ENCODE data around the gene IGF1R. TPM values are rescaled to one million over a fixed set of nuclear protein-coding genes. Genes with fewer than 3 reads are reported as not detected.

IGF1R gene
- total RNA-seq, 1 experiment from 2014 or later: 30.9 TPM

DNA sequence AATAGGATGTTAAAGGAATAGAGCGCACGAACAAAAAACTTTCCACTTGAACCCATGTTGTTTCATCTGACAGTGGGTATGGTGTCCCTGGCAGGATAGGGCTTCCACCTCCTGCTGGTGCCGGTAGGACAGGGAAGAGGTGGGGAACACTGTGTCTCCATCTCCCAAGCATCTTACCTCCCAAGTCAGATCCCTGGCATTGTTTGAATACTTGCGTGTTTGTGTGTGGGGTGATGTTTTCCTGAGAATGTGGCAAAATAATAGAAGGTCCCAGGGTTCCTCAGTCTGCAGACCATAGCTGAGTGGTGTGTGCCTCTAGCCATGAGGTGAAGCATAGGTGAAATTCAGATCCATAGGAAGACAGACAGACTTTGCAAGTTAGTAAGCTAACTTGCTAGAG lies 119.4 kb downstream of the IGF1R start:
- no peak for DNase-seq (ENCODE audit: extremely low read depth, low read depth)

DNA sequence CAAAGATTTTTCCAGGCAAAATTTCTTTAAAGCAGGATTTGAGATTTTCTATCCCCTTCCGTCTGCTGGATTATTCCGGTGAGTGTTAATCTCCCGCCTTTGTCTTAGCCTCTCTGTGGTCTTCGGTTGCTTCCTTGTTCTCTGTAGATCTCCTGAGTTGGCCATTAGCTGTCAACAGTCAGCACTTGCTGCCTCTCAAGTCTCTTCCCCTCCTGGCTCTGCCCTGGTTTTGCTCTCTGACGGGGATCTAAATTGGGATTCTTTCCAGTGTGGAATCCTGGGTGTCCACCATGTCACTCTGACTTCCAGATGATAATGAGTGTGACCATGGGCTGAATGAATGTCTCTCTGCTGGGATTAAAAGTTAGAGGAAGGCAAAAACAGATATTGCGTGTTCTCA lies 121.5 kb downstream of the IGF1R start:
- DNase-seq (ENCODE audit: extremely low read depth, low read depth): no peak

DNA sequence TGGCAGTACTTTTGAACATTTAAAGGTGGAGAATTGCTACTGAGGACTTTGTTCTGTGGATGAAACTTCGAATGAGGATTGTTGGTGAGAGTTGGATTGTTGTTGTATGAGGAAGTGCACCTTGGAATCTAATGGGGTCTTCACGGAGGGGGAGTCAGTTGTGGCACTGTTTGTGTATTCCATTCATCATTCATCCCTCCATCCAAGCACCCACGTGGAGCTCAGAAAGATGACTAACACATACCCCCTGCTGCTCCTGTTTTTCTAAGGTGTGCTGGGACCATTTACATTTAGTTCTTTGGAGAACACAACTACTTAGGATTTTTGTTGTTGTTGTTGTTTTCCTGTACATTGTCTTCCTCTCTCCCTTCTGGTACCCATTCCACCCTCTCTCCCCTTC lies 122.6 kb downstream of the IGF1R start:
- no peak for DNase-seq (ENCODE audit: extremely low read depth, low read depth)

DNA sequence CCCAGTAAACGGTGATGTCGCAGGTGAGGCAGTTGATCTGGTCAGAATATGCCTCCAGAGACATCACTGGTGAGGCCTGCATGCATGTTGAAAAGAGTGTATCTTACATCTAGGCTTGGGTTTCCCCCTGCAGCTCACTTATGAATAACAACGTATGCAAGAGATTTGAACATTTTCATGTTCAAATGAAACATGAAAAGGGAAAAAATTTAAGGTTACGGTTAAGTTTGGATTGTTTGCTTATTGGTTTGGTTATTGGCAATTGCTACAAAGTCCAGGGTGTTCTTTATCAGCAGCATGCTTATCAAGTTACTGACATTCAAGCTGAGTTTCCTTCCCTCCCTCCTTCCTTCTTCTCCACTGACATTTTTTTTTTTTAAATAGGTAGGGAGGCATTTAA lies 123.2 kb downstream of the IGF1R start:
- no peak for DNase-seq (ENCODE audit: extremely low read depth, low read depth)

DNA sequence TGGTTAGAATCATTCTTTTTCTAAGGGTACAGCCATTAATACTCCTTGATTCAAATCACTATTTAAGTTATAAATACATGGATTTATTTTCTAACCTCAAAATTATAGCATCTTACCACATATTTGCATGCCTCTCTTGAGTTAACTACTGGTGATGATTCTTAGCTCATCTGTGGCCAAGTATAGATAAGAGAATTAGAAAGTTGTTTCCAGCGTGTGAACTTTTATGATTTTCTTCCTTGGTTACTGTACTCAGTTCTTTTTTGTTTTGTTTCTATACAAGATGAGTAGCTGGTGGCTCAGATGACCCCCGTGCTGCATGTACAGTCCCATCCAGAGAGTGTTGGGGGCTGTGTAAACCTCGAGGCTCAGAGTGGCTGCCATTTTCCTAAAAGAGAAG lies 124.6 kb downstream of the IGF1R start:
- DNase-seq (ENCODE audit: extremely low read depth, low read depth): no peak

DNA sequence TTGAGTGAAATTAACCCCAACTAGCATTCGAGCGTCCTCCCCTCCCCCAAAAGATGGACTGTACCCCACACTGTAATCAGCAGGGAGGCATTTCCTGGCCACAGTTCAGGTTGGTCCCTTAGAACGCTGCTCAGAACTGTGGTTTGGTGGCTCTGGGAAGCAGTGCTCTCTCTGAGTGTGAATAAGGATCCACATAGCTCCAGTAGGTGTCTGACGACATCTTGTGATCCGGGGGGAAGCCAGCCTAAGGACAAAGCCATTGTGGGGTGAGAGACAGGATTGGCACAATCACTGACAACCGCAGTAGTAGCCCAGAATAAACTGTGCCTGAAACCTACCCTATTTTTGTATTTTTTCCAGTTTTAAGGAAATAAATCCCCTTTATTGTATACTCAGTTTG lies 125.3 kb downstream of the IGF1R start:
- DNase-seq (ENCODE audit: extremely low read depth, low read depth): no peak

DNA sequence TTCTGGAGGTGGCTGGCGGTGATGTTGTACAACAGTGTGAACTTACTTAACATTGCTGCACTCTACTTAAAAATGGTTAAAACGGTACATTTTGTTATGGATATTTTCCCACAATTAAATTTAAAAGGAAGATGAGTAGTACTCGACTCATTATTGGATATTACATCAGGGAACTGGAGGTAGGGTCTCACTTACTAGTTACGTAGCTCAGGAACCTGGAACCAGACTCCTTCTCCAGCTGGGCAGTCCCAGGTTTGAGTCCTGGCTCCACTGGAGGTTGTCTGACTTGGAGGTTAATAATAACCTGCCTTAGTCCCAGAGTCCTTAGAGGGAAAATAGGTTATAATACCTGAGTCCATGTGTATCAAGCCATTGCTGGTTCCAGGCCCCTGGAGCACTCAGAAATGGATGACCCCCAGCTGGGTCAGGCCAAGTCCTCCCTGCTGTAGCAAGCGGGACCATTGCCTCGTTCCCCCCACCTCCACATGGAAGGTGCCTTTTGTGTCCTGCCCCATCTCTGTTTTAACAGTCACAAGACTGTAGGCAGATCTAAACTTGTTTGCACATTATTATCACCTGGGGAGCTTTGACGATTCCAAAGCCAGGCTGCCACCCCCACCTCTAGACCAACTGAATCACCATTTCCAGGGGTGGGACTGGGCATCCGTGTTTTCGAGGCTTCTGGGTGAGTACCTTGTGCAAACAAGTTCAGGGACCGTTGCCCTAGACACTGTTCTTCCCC lies 126.6 kb downstream of the IGF1R start:
- no peak for DNase-seq (ENCODE audit: extremely low read depth, low read depth)

DNA sequence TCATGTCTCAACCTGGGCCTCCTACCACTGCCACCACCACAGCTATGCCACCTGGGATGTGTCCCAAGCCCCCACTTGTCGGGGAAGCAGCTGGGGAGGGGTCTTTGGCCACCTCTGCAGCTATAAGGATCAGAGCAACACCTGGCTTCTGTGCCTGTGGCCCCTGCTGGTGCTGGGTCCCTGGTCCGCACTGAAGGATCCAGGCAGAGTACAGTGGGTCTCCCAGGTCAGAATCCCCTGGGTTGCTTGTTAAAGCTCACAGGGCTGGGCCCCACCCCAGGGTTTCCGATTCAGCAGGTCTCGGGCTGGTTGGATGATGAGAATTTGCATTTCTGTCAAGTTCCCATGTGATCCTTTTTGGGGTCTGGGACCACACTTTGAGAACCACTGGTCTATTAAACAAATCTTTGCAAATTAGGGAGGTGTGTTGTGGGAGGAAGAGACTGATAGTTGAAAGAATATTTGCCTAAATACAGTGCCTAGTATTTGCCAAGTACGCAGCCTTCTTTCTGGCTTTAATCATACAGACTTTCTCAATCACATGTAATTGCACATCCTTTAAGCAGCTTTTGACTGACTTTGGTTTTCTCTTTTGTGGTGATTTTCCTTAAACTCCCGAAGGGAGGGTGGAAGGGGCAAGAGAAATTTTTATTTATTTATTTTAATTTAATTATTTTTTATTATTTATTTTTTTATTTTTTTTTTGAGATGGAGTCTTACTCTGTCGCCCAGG lies 127.3 kb downstream of the IGF1R start:
- no peak for DNase-seq (ENCODE audit: extremely low read depth, low read depth)

DNA sequence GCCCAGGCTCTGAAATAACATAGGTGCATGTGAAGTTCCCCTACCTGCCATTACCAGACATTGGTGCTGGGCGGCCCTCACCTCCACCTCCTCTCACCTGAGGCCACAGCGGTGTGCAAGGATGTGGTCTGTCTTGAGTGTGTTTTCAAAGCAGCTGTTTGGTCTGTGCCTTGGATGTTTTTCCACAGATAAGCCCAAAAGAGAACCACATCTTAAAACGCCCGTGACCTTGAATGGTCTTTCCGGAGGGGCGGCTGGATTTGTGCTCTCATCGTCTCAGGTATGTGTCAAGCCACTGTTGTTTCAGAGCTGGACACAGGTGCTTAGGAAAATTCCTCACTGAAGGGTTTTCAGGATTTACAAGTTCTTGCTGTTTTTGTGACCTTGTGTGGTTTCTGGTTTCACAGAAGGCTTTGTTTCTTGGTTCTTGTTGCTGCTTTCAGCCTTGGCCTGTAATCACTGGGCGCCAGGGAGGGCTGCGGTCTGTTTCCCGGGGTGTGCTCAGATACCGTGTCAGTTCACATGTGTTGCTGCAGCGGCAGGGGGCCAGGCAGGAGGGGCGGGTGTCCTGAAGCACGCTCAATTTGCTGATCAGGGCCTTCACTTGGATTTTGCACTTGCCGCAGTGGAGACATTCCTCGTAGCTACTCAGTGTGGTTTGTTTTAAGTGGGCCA lies 128.4 kb downstream of the IGF1R start:
- no peak for DNase-seq (ENCODE audit: extremely low read depth, low read depth)

DNA sequence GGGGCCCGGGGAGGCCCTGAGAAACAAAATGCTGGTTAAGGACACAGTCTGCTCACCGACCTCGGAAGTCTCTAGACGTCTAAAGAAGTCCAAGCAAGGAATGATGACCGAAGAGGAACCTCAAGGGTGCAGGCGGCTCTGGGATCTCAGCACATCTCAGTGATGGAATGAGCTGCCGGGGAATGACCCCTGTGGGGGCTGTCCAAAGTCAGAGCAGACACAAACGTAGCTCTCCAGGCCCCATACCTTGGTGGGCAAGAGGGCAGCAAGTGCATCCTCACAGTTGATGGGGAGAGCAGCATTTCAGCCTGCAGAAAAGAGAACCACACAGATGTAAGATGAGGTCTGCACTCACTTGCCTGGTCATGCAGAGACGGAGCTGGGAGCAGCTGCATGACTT lies 129.1 kb downstream of the IGF1R start:
- no peak for DNase-seq (ENCODE audit: extremely low read depth, low read depth)

DNA sequence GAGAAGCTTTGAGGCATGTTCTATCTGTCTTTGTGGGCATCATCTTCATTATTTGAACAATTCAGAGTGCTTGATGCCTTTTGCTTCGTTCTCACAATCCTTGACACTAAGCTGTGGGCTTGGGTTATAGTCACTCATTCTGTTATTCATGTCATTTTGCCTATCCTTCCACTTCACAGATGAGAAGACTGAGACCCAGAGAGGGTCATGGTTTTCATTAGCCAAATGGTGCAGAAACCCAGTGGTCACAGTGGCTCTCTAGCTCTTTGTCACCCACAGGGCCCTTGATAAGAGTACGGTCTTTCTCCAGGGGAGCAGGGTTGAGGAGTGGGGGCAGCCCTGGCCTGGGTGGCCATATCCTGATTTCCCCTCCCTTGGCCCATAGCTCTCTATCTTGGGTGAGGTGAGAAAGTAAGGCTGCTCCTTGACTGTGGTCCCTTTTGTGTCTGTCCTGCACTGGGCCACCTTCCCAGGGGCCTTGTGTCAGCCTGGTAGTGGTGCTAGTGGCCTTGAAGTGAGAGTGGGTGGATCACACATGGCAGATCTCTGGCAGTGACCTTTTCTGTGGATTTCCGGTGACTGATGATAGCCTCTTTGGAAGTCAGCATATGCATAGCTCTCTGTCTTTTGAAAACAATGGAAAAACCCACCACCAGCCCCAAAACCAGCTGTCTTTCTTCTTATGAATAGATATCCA lies 130.1 kb downstream of the IGF1R start:
- DNase-seq (ENCODE audit: extremely low read depth, low read depth): no peak

DNA sequence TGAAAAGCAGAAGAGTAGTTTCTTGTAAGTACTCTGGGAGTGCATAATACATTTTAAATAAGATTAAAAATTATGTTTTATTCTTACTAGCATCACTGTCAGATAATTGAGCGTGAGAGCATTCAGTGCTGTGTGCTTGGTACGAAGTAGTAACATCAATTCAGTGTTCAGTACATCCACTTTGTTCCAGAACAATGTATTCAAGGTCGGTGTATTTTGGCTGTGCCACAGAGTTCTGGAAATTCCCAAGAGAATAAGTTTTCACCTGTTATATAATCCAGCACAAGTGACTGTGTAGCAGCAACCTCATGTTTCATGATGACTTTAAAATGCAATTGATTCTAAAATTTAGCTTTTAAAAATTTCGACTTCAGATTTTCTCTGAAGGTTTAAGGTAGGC lies 130.6 kb downstream of the IGF1R start:
- DNase-seq (ENCODE audit: extremely low read depth, low read depth): no peak

DNA sequence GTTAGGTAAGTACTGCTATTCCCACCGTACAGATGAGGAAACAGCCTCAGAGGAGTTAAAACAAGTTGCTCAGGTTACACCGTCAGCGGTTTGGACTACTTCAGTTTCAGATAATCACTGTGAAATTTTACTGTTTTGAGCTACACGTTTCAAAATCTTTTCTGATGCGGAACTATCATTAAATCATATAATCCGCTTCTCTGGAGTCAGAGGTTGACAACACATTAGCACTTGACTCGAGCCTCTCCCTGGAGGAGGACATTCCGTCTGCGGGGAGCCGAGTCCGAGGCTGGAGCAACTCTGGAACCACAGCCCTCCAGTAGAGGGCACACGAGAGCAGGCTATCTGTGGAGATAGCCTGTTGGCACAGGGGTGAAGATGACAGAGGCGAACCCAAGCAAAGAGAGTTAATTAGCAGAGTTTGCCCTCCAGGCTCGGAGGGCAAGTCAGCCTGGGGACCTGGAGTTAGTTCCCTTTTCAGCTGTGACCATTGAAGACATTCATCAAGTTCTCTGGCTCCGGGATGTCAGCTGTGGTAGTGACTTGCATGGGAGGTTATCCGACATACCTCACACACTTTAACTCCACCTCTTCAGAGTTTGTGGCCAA lies 131.2 kb downstream of the IGF1R start:
- peak; percentile 74 for DNase-seq (ENCODE audit: extremely low read depth, low read depth)

DNA sequence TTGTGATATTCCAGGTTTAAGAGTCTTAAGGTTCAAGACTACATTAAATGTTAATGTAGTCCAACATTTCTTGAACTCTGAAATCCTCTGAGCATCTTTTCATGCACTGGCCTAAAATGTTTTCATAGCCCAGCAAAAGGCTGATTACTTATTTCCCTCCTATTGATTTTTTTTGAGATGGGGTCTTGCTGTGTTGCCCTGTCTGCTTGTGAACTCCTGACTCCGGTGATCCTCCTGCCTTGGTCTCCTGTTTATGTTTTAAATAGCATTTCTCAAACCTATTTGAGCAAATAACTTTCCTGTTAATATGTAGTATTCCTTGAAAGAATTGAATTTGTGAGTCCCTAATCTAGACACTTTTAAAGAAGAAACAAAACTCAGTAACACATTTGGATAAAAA lies 133.5 kb downstream of the IGF1R start:
- DNase-seq (ENCODE audit: extremely low read depth, low read depth): no peak

DNA sequence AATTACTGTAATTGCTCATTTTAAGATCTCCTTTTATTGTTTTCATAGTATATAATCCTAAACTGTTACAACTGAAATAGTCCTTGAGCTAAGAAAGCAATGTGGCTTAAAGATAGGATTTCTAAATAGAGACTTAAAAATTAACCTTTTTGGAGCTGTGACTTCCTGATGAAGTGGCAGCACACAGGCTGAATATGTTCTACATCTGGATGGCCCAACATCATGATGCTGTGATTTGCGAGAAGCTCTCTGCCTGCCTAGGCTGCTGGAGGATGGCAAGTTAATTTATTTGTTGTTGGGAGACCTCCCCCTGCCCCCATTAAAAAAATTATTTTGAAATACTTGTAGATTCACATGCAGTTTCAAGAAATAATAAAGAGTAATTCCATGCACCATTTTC lies 134.5 kb downstream of the IGF1R start:
- no peak for DNase-seq (ENCODE audit: extremely low read depth, low read depth)

DNA sequence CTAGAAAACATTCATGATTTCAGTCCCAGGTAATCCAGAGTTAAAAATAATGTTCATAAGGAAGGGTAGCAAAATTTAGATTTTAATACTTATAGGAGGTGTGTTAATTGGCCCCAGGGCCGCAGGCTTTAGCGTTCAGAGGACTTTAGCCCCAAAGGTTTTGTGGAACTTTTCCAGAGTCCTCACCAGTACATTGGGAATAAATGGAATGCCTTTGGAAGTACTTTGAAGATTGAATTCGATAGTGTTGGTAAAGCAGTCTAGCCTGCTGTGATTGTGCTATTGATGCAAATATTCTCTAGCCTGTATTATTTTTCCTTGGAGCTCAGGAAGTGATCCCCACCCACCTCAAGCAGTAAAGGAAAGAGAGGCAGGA lies 137.1 kb downstream of the IGF1R start:
- DNase-seq (ENCODE audit: extremely low read depth, low read depth): no peak

DNA sequence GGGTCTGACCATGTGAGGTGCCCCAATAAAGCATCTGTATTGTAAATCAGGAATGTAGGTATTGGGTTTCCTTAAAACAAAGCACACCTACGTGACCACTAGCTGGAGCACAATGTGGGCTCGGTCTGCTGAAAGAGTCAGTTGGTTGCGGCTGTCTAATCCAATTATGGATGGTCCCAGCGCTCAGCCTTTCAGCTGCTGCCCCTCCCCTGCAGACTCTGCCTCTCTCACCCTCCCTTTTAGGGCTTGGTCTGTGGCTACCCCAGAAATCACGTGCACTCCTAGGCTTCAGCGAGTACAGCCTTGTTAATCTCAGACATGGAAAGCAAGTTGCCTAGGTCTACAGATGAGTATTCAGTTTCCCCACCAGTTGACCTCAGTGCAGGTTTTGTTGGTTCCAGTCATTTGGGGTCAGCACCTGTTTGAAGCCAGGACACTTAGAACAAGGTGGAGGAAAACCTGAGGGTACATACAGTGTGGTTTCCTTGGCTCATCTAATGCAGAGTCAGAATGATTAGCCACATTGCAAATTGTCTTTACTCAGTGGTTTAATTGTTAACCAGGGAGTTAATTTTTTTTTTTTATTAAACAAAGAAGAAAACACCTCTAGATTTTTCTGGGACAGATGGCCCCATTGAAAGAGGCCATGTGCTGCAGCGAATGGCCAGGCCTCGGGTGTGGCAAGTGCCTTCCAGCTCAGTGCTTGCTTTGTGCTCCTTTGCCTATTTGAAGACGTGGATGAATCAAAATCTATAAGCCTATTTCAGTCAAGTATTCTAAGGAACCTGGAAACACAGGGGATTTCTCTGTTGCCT lies 137.7 kb downstream of the IGF1R start:
- no peak for DNase-seq (ENCODE audit: extremely low read depth, low read depth)

DNA sequence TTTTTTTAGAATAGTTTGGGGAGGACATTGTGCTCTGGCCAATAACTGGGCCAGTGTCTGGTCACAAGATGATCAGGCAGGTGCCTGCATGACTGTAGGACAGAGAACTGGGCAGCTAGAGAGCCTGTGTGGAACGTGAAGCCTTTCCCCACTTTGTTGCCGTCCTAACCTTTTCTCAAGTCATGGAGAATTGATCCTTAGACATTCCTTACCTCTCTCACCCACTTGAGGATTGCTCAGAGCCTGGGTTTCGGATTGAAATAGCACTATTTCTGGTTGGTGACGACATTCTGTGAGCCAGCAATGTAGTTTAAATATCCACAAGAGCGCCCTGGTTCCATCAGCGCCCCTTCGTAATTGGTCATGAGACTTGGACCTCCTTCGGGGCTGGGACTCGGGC lies 138.4 kb downstream of the IGF1R start:
- DNase-seq (ENCODE audit: extremely low read depth, low read depth): no peak

DNA sequence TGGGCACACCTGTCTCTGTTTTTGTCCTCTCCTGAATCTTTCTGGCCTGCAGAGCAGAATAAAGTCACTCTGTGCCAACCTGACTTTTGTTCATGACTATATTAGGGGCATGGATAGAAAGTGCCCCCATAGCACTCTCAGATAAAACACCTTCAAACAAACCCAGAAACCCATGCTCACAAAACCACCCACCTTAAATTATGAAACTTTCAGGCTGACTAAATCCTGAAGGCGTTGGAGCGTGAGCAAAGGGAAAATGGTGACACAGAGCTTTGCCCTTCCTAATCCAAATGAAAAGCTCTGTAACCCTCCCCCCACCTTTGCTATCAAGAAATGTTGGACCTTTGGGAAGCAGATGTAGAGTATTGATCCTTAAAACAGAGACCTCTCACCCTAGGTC lies 138.9 kb downstream of the IGF1R start:
- no peak for DNase-seq (ENCODE audit: extremely low read depth, low read depth)

Measured in NCI-H460 (cell line).